ENCODE results near the gene OPN4. TPM values are rescaled to one million over a fixed set of nuclear protein-coding genes. Genes with fewer than 3 reads are reported as not detected.

OPN4 gene
- total and polyA plus RNA-seq, 2 of the 13 experiments (the other 11 are each of a cell fraction or from before 2014, with no cell fraction given) = not detected

GRCh38 chr10:86698207-86698940 is 44.0 kb downstream of the OPN4 start:
- peak; percentile 20 for DNase-seq (ENCODE audit: low spot score)
- Histone ChIP-seq H3K79me2 (ENCODE audit: insufficient read depth, low read length) (no peaks in the 10 kb centered on the region), H3K4me2 (ENCODE audit: low read depth, low read length) (no peak overlapping the region), H3K27me3 (ENCODE audit: control insufficient read depth in 1 of 2, insufficient read depth in 2 of 2, low read length in 2 of 2) (peaks cover 6 to 42% of the 10 kb centered on the region in 2 experiments; a peak in 3 of 5 replicates), H4K20me1 (ENCODE audit: insufficient read depth, low read length) (no peaks in the 10 kb centered on the region), H3K27ac (ENCODE audit: extremely low read length, insufficient read depth, low read length) (no peak overlapping the region), H3K4me3 (replicated peaks in 1 of 3; ENCODE audit: insufficient read depth in 1 of 3, low read depth in 2 of 3, low read length in 3 of 3) (no peak overlapping the region), H2AFZ (ENCODE audit: low read length) (no peak overlapping the region), H3K4me1 (ENCODE audit: insufficient read depth, low read length) (no peaks in the 10 kb centered on the region), H3K9ac (ENCODE audit: insufficient read depth, low read depth, low read length) (no peak overlapping the region), H3K36me3 (replicated peaks in 1 of 2; ENCODE audit: control insufficient read depth in 1 of 2, insufficient read depth in 2 of 2, low read length in 2 of 2) (no peaks in the 10 kb centered on the region), H3K9me3 (ENCODE audit: low read length) (no peaks in the 10 kb centered on the region)
- no TSS peak for BruUV-seq (replicated peaks)
- CTCF ChIA-PET (ENCODE audit: low intra/inter-chr PET ratio, low total read pairs) = interaction anchor here (1.5 kb wide), 1 partner anchor 201 kb away, joined by 5 read pairs; no protein-coding TSS in a partner anchor
- POLR2A ChIA-PET = no interaction called here
- in situ Hi-C loops (cut with HindIII; ENCODE audit: extremely low pct_ligation_motif_present, low pct_unique_long_range_greater_than_20kb) = loop anchor here (5.0 kb wide), 1 partner anchor 204 kb away; no protein-coding TSS in a partner anchor
- TF ChIP-seq STAG1 (CRISPR knock-in tag; IDR thresholded peaks at IDR 0.05) (peak; percentile 72), ZBTB7A (CRISPR knock-in tag; IDR thresholded peaks at IDR 0.05) (no peak), ZNF382 (CRISPR knock-in tag; IDR thresholded peaks at IDR 0.05; ENCODE audit: borderline replicate concordance) (no peak), MEIS1 (CRISPR knock-in tag; IDR thresholded peaks at IDR 0.05; ENCODE audit: borderline replicate concordance) (no peak), CTCF (CRISPR knock-in tag; IDR thresholded peaks at IDR 0.05) (peak; percentile 43), ELF1 (CRISPR knock-in tag; IDR thresholded peaks at IDR 0.05) (no peak), SOX6 (IDR thresholded peaks at IDR 0.05) (no peak), SOX6 (CRISPR knock-in tag; IDR thresholded peaks at IDR 0.05) (no peak), ZFX (CRISPR knock-in tag; IDR thresholded peaks at IDR 0.05; ENCODE audit: low read depth) (0 out of 2 replicates have a peak, but pooled peaks have one; percentile 16), SMC3 (IDR thresholded peaks at IDR 0.05; ENCODE audit: low read length) (peak; percentile 35; the same call in 1 of the 2 replicates)
- intact Hi-C loops (cut with micrococcal nuclease; ENCODE audit: unreplicated experiment) = no loop called here
- no peak for FAIRE-seq
- peak; percentile 69 for ATAC-seq
- 33% methylated on average over 4 of the region's 9 CpGs for WGBS (ENCODE audit: low lambda C conversion rate)
